HG03039 (cell line): Measurements from ENCODE around the gene ROBO2.

Source experiments
- ATAC-seq: cut with Tn5 transposase; IDR thresholded peaks from one replicate; pipeline ENCODE4 v1.9.1; 2021; ENCODE audit warnings: mild to moderate bottlenecking, moderate library complexity; ENCODE audit not compliant: unreplicated experiment

ROBO2 gene

GRCh38 chr3:77051591-77051990 is 11.7 kb downstream of the ROBO2 start:
- no peak for ATAC-seq

- no peak for ATAC-seq
These were observed 12.2 kb downstream of the ROBO2 start for GRCh38 chr3:77052051-77052501.

GRCh38 chr3:77052733-77053670 is 13.1 kb downstream of the ROBO2 start:
- ATAC-seq: no peak

- ATAC-seq: no peak
These were observed 13.9 kb downstream of the ROBO2 start for GRCh38 chr3:77053795-77054194.

- no peak for ATAC-seq
These were observed 16.0 kb downstream of the ROBO2 start for GRCh38 chr3:77055841-77056341.

- ATAC-seq: no peak
These were observed 19.5 kb downstream of the ROBO2 start for GRCh38 chr3:77059354-77059753.

- ATAC-seq: no peak
These were observed 23.5 kb downstream of the ROBO2 start for GRCh38 chr3:77063423-77063822.

- no peak for ATAC-seq
These were observed 25.9 kb downstream of the ROBO2 start for GRCh38 chr3:77065750-77066149.

- ATAC-seq: no peak
These were observed 26.9 kb downstream of the ROBO2 start for GRCh38 chr3:77066829-77067228.

GRCh38 chr3:77068808-77069207 is 28.9 kb downstream of the ROBO2 start:
- ATAC-seq: no peak

GRCh38 chr3:77071364-77071763 is 31.5 kb downstream of the ROBO2 start:
- no peak for ATAC-seq

- ATAC-seq: no peak
These were observed 31.9 kb downstream of the ROBO2 start for GRCh38 chr3:77071809-77072208.

- ATAC-seq: no peak
These were observed 32.3 kb downstream of the ROBO2 start for GRCh38 chr3:77072232-77072631.

- ATAC-seq: no peak
These were observed 38.4 kb downstream of the ROBO2 start for GRCh38 chr3:77078279-77078678.

- no peak for ATAC-seq
These were observed 40.2 kb downstream of the ROBO2 start for GRCh38 chr3:77079988-77080610.

GRCh38 chr3:77081240-77081661 is 41.4 kb downstream of the ROBO2 start:
- ATAC-seq: no peak

GRCh38 chr3:77084511-77084910 is 44.6 kb downstream of the ROBO2 start:
- ATAC-seq: no peak

- no peak for ATAC-seq
These were observed 46.5 kb downstream of the ROBO2 start for GRCh38 chr3:77086408-77086807.

GRCh38 chr3:77091809-77092208 is 51.9 kb downstream of the ROBO2 start:
- no peak for ATAC-seq

- no peak for ATAC-seq
These were observed 53.2 kb downstream of the ROBO2 start for GRCh38 chr3:77093101-77093500.

GRCh38 chr3:77096145-77096544 is 56.2 kb downstream of the ROBO2 start:
- ATAC-seq: no peak
